H1 (cell line): Measurements from ENCODE around the gene EYA2.

Experiments used
- ATF3 ChIP-seq: IDR thresholded peaks from 2 replicates; pipeline ENCODE4 v1.6.1; 2011; ENCODE audit warnings: low read depth, mild to moderate bottlenecking, low read length; ENCODE audit not compliant: insufficient read depth
- CREB1 ChIP-seq: IDR thresholded peaks from 2 replicates; pipeline ENCODE4 v1.6.1; 2012; ENCODE audit warnings: inconsistent platforms
- EP300 ChIP-seq, 2 experiments: IDR thresholded peaks; 1 replicate in 1 of 2; 2 replicates in 1 of 2; pipeline ENCODE4 v1.6.1; 2011 to 2012; ENCODE audit warnings: low read depth in 2 of 2, low read length in 2 of 2, mild to moderate bottlenecking in 2 of 2, borderline replicate concordance in 1 of 2, inconsistent platforms in 1 of 2, moderate library complexity in 1 of 2
- EZH2 ChIP-seq: fragments of 200-600 bp; sonication (generic); IDR thresholded peaks from 2 replicates; pipeline ENCODE4 v1.7.1; 2012; ENCODE audit warnings: low read depth, mild to moderate bottlenecking, moderate library complexity, low read length, inconsistent platforms; ENCODE audit not compliant: severe bottlenecking
- HDAC2 ChIP-seq, 2 experiments: fragments of 300-600 bp in 1 of 2; sonication (generic) in 1 of 2; IDR thresholded peaks; 2 replicates each; pipeline ENCODE4 v1.6.1; 2011 to 2012; ENCODE audit warnings: low read depth in 2 of 2, low read length in 2 of 2, mild to moderate bottlenecking in 2 of 2, moderate library complexity in 2 of 2, borderline replicate concordance in 1 of 2, inconsistent platforms in 1 of 2
- MAX ChIP-seq: IDR thresholded peaks from 2 replicates; pipeline ENCODE4 v1.6.1; 2012; ENCODE audit warnings: inconsistent platforms
- POLR2A ChIP-seq, 2 experiments: IDR thresholded peaks; 1 replicate in 1 of 2; 2 replicates in 1 of 2; pipeline ENCODE4 v1.6.1; 2011; ENCODE audit warnings: low read depth in 2 of 2, low read length in 2 of 2, mild to moderate bottlenecking in 2 of 2; ENCODE audit errors: control extremely low read depth in 1 of 2
- POLR2AphosphoS5 ChIP-seq: IDR thresholded peaks from 2 replicates; pipeline ENCODE4 v1.6.1; 2011; ENCODE audit warnings: low read depth, low read length
- RAD21 ChIP-seq, 2 experiments: IDR thresholded peaks in 1 of 2; conservative IDR thresholded peaks in 1 of 2; 2 replicates each; pipeline ENCODE4 v1.6.1; 2011; ENCODE audit warnings: low read depth in 2 of 2, low read length in 2 of 2, improper control_type of control experiment in 1 of 2, inconsistent platforms in 1 of 2, mild to moderate bottlenecking in 1 of 2, moderate library complexity in 1 of 2
- RFX5 ChIP-seq: IDR thresholded peaks from 2 replicates; pipeline ENCODE4 v1.6.1; 2011; ENCODE audit warnings: low read depth, low read length, improper control_type of control experiment, borderline replicate concordance
- SIN3A ChIP-seq, 2 experiments: IDR thresholded peaks in 1 of 2; conservative IDR thresholded peaks in 1 of 2; 2 replicates each; pipeline ENCODE4 v1.6.1; 2011 to 2012; ENCODE audit warnings: low read length in 2 of 2, improper control_type of control experiment in 1 of 2, low read depth in 1 of 2, mild to moderate bottlenecking in 1 of 2
- YY1 ChIP-seq: IDR thresholded peaks from 2 replicates; pipeline ENCODE4 v1.6.1; 2011; ENCODE audit warnings: low read depth, mild to moderate bottlenecking, low read length
- TF ChIP-seq, protein P1 (sequence below), 3 experiments: IDR thresholded peaks; 1 replicate in 2 of 3; 2 replicates in 1 of 3; pipeline versions ENCODE4 v1.5.1 to v1.6.1; 2011; ENCODE audit warnings: low read length in 3 of 3, mild to moderate bottlenecking in 3 of 3, inconsistent platforms in 2 of 3, low read depth in 1 of 3, moderate library complexity in 1 of 3; ENCODE audit not compliant: insufficient read depth in 1 of 3; ENCODE audit errors: control extremely low read depth in 1 of 3

DNA sequence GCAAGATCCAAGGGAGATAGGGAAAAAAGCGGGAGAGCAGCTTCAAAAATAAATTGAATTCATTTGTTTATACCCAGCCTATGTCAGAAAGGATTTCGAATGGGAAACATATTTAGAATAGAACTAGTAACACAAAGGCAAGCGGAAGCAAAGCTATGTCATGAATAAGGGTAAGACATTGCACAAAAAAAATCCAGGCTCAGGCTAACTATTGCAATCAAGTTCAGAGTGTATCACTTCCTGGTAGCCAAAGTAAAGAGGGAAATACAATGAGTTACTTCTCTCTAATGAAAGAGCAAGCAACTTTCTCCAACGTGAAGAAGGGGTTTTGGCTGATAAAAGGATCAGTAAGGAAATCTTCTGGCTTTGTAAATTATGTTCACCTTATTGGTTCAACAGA, 249.0 kb downstream of the EYA2 start:
- TF ChIP-seq HDAC2 (IDR thresholded peaks at IDR 0.05; ENCODE audit: borderline replicate concordance in 1 of 2, low read depth in 2 of 2, low read length in 2 of 2) (no peak), POLR2AphosphoS5 (no peak), MAX (no peak), SIN3A (conservative IDR thresholded peaks at IDR 0.05 in 1 of 2, IDR thresholded peaks at IDR 0.05 in 1 of 2; ENCODE audit: low read depth in 1 of 2, low read length in 2 of 2) (no peak), POLR2A (IDR thresholded peaks at IDR 0.05; ENCODE audit: control extremely low read depth in 1 of 2, low read depth in 2 of 2, low read length in 2 of 2) (no peak), ATF3 (no peak), EZH2 (no peak), EP300 (IDR thresholded peaks at IDR 0.05; ENCODE audit: borderline replicate concordance in 1 of 2, low read depth in 2 of 2, low read length in 2 of 2) (no peak), RFX5 (no peak), CREB1 (no peak), YY1 (no peak), RAD21 (IDR thresholded peaks at IDR 0.05 in 1 of 2, conservative IDR thresholded peaks at IDR 0.05 in 1 of 2; ENCODE audit: low read depth in 2 of 2, low read length in 2 of 2) (no peak)
- TF ChIP-seq, protein P1, sequence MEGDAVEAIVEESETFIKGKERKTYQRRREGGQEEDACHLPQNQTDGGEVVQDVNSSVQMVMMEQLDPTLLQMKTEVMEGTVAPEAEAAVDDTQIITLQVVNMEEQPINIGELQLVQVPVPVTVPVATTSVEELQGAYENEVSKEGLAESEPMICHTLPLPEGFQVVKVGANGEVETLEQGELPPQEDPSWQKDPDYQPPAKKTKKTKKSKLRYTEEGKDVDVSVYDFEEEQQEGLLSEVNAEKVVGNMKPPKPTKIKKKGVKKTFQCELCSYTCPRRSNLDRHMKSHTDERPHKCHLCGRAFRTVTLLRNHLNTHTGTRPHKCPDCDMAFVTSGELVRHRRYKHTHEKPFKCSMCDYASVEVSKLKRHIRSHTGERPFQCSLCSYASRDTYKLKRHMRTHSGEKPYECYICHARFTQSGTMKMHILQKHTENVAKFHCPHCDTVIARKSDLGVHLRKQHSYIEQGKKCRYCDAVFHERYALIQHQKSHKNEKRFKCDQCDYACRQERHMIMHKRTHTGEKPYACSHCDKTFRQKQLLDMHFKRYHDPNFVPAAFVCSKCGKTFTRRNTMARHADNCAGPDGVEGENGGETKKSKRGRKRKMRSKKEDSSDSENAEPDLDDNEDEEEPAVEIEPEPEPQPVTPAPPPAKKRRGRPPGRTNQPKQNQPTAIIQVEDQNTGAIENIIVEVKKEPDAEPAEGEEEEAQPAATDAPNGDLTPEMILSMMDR (IDR thresholded peaks at IDR 0.05; ENCODE audit: control extremely low read depth in 1 of 3, insufficient read depth in 1 of 3, low read depth in 1 of 3, low read length in 3 of 3): no peak
